GM18519 (cell line): ENCODE measurements around the gene NPAS3.

Source experiments
- ATAC-seq: cut with Tn5 transposase; IDR thresholded peaks from one replicate; pipeline ENCODE4 v1.9.1; 2021; ENCODE audit warnings: mild to moderate bottlenecking, moderate library complexity; ENCODE audit not compliant: unreplicated experiment, low FRiP score

NPAS3 gene

DNA sequence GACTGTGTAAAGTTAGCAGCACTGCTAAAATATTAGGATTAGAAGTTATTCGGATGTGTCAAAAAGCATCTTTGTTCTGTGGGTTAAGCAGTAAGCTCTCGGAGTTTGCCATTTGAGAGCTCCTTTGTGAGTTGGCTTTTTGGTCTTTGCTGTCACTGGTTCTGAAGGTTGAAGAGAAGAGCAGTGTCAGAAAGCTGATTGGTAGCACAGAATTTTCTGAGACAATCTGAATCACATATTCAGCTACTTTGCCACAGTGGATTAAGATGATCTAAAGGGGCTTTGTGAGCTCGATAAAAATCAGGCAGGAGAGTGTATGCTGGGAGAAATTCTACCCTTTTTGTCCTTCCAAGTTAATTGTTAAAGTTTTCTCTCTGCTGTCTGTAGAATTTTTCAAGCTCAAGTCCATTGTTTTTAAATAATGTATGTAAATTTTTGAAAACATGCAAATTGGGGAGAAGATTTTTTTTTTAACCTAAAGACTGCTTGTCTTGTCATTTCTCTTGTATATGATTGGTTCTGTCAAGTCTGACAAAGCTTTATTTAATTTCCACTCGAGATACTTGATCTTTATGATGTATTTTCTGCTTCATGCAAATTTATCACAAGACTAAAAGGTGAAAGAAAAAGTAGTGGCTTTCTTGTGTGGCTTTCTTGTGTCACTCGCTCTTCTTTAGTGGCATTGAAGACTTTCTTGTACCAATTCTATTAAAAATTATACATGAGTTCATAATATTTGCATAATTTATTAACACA, 704.9 kb downstream of the NPAS3 start:
- ATAC-seq: no peak

DNA sequence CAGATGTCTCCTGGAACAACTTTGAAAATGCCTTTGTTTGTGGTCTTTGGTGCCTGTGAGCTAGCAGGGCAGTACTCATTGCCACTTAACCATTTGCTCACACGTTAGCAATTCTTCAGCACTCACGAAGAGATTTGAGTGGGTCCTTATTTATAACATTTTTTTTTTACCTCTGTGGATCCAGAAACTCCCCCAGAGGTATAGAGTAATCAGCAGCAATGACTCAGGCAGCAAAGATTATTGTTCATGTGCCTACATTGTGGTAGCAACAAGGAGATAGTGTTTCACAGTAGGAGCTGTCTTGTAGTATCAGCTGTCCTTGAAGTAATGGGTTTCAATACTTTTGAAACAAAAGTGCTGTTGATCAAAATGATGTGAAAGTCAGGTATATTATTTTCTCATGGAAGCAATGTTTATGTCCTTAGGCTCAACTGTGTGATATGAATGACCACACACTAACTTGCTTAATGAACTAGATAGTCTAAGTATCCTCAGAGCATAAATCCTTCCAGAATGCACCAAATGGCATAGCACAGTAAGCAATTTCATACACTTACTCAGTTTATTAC, 708.1 kb downstream of the NPAS3 start:
- no peak for ATAC-seq

DNA sequence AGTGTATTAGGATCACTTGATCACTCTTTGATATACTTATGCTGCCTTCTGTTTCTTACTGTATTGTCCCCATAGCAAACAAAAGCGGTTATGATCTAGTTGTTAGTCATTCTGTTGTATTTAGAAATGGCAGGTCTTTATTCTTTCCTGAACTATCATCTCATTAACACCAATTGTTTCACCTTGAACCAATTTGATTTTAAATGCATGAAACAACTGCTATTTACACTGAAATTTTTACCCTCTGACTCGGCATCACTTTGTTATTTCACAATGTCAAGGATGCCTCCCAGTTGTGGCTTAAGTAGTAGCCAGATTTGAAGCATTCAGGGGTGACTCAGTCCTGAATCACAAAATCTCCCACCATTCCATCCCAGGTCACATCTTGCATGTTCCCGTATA, 708.7 kb downstream of the NPAS3 start:
- no peak for ATAC-seq

DNA sequence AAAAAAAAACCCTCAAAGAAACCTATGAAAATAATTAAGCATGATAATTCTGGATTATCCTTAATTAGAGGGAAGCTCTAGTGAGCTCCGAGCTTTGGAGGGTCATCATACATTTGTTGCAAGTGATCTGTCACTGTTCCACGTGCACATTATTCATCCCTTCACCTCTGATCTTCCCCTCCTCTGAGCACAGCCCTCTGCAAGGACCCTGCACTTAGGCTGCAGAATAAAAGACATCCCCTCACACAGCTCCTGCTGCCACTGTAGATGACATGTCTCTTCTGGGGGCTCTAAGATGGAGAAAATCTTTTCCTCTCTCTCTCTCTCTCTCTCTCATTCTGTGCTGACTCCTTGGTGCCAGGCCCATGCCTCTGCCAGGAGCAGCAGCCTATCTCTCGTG, 711.8 kb downstream of the NPAS3 start:
- ATAC-seq: no peak

DNA sequence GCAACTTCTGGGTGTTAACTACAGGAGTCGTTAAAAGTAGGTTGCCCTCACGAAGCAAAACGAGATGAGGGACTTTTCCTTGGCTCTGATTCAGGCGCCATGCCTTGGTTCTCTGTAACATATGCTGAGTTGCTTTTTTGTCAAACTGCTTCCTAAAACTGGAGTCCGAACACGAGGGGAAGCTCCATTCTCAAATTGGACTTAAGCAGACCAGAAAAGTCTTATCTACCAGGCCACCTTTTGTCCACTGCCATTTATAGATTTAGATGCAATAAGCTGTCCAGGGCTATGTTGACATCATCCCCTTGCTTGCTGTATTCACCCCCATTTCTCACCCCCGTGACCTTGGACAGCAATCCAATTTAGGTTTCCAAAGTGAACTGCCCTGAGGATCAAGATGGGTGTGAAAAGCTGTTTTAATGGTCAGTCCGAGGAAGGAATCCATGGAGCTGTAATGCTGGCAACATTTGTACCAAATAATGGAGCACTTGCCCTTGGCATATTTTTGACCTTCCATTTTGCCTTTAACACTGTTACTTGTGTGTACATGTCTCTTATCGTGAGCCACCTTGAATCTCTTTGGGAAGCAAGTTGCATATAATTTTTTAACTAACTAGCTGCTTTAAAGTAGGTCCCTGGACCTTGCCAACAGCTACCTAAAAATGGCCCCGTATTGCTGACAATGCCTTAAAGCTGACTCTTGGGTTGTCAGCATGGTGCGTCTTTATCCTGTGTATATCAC, 714.1 kb downstream of the NPAS3 start:
- no peak for ATAC-seq

DNA sequence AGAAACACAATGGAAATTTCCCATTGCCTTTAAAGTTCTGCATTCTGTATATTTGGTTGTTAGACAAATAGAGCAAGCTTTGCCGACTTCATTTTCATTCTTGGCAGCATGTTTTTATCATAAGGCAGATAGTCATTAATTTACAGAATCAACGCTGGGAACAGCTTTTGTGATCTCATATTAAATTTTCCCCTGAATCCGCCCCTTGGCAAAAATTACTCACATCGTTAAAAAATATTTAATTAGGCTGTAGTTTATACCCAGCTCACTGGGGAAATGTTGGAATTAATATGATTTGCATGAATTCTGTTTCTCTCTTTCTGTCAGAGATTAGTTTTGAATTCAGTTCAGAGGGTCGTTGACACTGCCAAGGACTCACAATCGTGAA, 714.6 kb downstream of the NPAS3 start:
- ATAC-seq: no peak

DNA sequence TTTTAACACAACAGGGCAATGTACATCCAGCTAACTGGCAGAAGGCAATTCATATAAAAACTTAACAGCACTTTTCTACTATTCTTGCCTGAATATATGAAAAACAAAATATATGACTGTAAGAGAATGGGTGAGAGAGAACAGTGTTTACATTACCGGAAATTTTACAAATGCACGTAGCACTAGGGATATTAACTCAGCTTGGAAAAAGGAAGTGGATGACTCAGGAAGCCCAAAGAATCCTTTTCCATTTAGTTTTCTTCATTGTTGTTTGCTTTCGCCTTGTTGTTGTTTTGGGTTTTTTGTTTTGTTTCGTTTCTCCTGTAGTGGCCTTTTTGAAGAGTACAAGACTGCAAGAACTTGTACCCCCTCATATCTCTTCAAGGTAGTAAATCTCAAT, 716.7 kb downstream of the NPAS3 start:
- ATAC-seq: no peak

DNA sequence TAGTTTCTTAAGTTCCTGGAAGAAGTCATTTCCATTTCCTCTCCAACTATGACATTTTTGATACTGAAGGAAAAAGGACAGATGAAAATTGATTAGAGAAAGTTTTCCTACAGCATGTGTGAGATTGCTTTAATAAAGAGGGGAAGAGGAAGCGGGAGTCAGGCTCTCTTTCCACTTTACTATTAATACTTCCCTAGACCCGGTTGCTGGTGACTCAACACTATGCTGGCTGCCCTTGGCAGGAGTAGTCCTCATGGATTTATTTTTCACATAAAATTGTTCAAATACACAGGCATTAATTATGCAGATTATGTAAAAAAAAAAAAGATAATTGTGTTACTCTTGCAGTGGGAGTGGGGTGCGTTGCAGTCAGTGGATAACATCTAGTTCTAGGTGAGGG, 718.8 kb downstream of the NPAS3 start:
- ATAC-seq: no peak

DNA sequence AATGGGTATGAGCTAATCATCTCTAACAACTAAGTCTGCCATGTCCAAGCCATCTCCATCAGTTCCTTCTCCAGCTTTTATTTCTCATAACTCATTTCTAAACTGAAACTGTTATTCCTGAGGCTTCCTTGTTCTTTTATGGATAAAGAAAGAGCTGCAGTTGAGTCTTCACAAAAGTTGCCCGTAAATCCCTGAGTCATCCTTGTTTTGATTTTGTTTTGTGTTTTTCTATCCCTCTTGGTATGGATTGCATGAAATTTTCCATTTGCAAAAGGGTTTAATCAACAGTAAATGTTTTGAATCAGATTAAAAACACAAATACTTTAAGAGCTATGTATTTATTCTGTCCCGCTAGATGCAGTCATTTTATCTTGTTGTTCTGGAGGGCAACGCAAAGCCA, 721.6 kb downstream of the NPAS3 start:
- no peak for ATAC-seq

DNA sequence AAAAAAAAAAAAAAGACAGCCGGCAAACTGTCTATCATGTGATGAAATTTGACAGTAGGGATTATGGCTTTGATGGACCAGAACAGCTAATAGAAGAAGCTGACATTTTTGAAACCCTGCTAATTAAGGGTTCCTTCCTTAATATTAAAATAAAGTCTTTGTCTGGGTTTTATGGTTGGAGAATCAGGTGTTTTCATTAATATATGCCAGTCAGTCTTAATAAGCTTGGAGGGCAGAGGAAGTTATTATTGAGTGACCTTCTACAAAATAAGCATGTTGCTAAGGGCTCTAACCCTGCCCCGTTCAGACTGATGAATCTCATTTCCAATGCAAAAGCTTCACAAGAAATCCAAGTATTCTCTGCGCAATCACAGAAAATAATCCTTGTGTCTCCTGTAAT, 722.4 kb downstream of the NPAS3 start:
- no peak for ATAC-seq

DNA sequence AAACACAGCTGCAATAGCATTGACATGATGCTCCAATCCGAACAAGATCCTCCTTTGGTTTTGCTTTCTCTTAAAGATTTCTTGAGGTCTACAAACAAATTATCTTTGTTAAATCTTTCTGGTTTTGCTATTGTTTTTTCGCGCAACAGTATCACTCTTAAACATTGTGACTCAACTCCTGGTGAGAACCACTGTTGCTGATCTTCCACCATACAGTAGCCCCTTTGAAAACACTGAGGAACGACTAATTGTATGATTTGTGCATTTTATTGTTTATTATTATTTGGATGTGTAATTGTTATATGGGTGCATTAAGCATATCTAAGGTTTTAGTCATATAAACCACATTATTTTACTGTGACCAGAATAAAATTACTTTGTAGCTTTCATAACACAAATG, 729.4 kb downstream of the NPAS3 start:
- ATAC-seq: no peak

DNA sequence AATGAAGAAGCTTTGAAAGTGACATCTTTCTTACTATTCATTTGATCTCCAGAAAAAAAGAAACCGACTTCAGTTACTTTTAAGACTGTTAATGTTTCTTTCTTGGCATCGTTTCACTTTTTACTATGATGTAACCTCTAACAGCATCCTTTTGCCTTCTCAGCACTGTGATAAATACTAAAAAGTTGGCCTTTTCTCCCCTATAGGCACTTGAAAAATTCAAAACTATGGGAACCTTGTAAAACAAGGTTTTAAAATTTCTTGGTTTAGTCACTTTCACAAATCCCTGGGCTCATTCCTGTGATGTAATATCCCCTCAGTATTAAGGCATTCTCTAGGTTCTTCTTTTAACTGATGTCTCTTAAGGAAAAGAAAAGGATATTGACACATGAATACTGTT, 730.4 kb downstream of the NPAS3 start:
- ATAC-seq: no peak

DNA sequence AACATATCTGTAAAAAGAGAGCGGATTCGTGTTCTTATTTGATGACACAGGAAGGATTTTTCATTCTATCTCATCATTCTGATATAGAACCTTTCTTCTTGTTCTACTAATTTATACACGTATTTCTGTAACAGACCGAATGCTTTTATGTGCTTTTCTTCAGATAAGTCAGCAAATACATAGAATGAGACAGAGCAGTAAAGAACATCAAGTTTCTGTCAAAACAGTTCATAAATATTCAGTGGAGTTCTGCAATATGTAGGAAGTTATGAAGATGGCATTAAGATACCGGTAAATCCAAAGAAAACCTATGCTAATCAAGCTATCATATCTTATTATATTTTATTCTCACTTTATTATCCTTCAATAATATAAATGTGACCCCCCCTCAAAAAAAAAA, 731.6 kb downstream of the NPAS3 start:
- ATAC-seq: no peak

DNA sequence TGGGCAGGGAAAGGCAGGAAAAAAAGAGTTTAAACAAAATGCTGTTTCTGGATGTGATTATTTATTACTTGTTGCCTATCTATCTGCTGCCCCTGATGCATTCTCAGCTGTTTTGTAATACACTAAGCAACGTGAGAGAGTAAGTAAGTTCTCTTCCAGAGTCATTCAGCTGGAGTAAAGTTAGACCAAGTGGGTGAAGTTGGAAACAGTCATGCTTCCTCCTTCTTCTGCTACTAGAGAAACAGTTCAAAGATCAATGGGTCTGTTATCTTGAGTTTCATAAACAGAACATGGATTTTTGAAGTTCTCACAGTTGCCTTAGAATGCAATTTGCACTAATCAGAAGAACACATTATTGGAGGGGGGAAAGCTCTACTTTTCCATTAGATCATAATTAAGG, 732.9 kb downstream of the NPAS3 start:
- no peak for ATAC-seq

DNA sequence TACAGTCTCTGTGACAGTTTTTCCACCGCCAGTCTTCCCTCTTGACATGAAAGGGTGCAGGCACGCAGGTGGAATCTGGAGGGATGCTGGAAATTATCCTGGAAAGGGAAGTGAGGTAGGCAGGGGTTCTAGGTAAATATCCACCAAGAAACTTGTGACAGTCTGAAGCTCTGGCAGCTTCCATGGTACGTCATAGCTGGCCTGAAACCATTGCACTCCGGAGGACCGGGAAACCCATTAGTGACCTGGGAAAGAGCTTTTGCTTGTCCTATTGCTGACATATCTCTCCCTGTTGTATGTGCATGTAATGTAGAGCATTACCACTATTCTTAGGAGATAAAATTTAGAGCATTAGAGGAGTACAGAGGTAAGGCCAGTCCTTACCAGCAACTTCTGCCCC, 736.2 kb downstream of the NPAS3 start:
- no peak for ATAC-seq

DNA sequence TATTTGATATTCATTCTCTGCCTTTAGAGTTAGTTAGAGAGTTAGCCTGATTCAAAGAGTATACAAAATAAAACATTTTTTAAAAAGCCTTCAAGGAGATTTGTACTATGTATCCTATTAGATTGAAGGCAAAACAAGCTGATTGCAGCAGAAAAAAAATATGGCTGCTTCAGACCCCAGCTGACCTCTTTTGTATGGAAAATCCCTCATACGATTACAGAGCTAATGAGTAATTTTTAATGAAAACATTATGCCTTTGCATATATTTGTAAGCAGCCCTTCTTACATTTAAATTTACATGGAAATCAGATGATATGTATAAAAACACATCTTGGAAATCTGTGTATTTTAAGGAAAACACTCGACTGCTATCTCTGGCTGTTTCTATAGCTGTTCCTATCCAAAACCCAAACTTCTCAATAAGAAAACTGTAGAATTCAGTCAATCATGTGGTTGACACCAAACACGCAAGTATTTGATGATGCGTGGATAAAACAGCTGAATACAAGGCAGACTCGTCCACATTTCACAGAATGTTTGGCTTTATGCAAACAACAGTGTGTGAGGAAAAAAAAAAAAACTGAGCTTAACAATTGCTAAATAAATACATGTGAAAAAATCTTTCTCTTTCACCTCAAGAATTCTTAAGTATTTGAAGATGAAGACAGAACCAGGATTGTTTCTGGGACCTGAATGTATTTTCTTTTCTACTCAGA, 736.9 kb downstream of the NPAS3 start:
- no peak for ATAC-seq

DNA sequence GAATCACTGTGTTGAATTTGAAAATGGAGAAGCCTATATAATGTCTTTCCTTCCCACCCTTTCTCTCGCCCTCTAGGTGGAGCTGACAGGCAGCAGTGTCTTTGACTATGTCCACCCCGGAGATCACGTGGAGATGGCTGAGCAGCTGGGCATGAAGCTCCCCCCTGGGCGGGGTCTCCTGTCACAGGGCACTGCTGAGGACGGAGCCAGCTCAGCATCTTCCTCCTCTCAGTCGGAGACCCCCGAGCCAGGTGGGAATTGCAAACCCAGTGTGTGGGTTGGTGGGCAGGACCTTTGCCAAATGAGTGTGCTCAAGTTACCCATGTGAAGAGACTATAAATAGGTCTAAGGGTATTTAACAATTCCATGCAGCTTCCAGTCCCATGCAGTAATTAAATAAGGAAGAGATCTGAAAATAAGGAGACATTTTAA, 737.5 kb downstream of the NPAS3 start:
- ATAC-seq: no peak

DNA sequence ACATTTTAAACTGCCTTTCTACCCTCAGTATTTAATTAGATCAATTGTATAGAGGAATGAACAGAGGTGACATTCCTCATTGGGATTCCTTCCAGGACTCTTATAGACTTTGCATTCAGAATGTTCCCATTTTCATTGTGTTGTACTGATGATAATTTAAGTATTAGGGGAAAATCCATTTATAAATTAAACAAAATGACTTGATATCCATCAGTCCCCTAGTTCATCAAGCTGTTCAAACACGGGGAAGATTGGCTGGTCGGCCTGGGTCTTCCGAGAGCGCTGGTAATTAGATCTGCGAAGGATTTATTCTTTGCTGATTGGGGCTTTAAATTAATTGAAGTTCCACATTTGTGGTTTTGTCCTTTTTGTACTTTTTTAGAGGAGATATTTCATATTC, 738.2 kb downstream of the NPAS3 start:
- no peak for ATAC-seq

DNA sequence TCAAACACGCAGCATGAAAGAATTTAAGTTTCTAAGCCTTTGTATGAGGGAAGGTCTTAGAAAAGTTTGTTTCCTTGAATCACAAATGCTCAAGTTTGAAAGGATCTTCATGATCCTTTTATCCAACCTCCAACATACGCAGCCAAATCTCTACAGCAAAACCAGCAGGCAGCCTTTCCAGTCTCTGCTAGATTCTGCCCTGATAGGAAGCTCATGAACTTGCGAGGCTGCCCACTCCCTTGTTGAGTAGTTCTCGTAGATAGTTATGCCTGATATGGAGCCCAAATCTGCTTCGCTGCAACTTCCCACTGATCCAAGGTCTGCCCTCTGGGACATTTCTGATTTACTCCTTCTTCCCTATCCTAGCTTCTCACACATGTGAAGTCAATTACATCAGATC, 739.3 kb downstream of the NPAS3 start:
- no peak for ATAC-seq

DNA sequence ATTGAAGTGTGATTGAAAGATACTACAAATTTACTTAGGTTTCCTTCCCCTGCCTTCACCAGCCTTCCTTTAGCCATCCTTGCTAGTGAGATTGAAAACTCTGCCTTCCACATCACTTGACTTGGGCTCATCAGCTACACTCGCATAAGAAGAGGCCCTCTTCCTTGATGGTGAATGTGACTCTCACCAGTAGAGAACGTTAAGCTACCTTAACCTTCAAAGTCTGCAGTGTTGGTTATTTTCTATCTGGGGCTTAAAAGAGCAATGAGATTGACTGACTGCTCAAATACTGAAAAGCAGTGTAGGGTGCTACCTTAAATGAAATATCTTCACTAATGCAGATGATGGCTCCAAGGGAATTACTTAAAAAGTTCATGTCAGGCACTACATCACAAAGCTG, 740.3 kb downstream of the NPAS3 start:
- no peak for ATAC-seq

DNA sequence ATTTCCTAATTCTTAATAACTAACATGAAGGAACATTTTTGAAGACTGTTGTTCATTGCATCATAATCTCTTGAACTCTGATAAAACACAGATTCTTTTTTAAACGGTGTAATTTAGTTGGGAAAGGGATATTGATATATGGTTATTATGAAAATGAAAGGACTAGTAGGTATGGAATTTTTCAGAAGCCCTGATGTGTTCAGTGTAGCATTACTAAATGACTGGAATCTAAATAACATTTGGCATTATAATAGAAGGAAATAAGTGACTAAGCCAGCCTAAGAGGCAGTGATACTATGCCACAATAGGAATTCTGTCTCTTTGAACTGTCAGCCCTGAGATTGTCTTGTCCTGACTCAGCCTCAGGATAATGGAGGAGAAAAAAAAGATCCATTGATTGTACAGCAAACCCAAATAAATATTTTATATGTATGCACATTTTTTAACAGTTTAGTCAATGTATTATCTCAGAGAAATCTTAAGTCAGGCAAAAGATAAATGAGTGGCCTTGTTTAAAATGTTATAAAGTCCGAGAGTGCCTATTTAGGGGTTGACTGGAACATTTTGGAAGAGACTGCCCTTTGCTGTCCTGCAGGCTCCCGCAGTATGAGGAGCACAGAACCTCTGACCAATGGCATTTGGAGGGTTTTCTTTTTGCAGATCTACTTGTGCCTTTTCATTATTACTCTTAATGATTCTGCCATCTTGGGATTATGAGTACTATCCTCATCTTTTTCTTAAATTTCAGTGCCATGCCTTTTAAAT, 741.0 kb downstream of the NPAS3 start:
- no peak for ATAC-seq
